ENCODE measurements around the gene FOS. TPM values are rescaled to one million over a fixed set of nuclear protein-coding genes. Genes with fewer than 3 reads are reported as not detected.
A peak's percentile ranks its signal among the peaks of the same experiment; 100 is the strongest.

The FOS gene
- total and polyA plus RNA-seq, 2 of the 4 experiments (the other 2 are of a cell fraction): 53.6 to 171 TPM

GRCh38 chr14:75306927-75307699, 28.5 kb downstream of the FOS start:
- no peak overlapping the region for H4K8ac ChIP-seq (ENCODE audit: low read depth in 2 of 2, low read length in 2 of 2)
- H3K14ac ChIP-seq (replicated peaks; ENCODE audit: low read depth, low read length): no peak overlapping the region
- H3K4me2 ChIP-seq (ENCODE audit: low read depth, low read length): no peak overlapping the region
- H3K4me1 ChIP-seq (ENCODE audit: control insufficient read depth, insufficient read depth, low read length): peaks cover 8% of the 10 kb centered on the region
- 100% methylated on average over 3 of the region's 9 CpGs; no CpG with 5 or more reads in 1 of the 2 experiments for WGBS, 2 experiments (ENCODE audit: extremely low coverage in 2 of 2, insufficient read length in 1 of 2)
- H2BK120ac ChIP-seq (ENCODE audit: low read depth, low read length): no peak overlapping the region
- intact Hi-C loops (cut with micrococcal nuclease) (loop anchor here (1.0 kb wide), 4 partner anchors 120 to 347 kb away; no protein-coding TSS in a partner anchor), in situ Hi-C loops (cut with MboI; ENCODE audit: low sequenced_read_pairs) (loop anchor here (5.0 to 10.0 kb wide), 2 partner anchors 180 to 392 kb away; no protein-coding TSS in a partner anchor), dilution Hi-C loops (cut with HindIII; ENCODE audit: low sequenced_read_pairs, unreplicated experiment) (loop anchor here (25.0 kb wide), 1 partner anchor 170 kb away; the partner anchor contains the start of gene NEK9)
- H3K4ac ChIP-seq (ENCODE audit: low read depth, low read length): no peak overlapping the region
- no TSS peak for BruUV-seq (replicated peaks)
- H4K5ac ChIP-seq (ENCODE audit: low read depth, low read length): no peak overlapping the region
- H2AK9ac ChIP-seq (replicated peaks; ENCODE audit: low read depth, low read length, poor library complexity): no peak overlapping the region
- H3K18ac ChIP-seq (ENCODE audit: low read depth, low read length): no peak overlapping the region
- H3K23ac ChIP-seq (ENCODE audit: low read depth, low read length): no peak overlapping the region
- no peaks in the 10 kb centered on the region for H3K9me3 ChIP-seq (ENCODE audit: control insufficient read depth, insufficient read depth, low read length)
- H2BK5ac ChIP-seq (ENCODE audit: low read depth, low read length, poor library complexity, severe bottlenecking): no peak overlapping the region
- H2BK15ac ChIP-seq (ENCODE audit: low read depth, low read length): no peak overlapping the region
- H3K9ac ChIP-seq (ENCODE audit: low read depth, low read length): no peak overlapping the region
- H4K91ac ChIP-seq (ENCODE audit: insufficient read depth, low read depth, low read length): no peak overlapping the region
- H3K9me1 ChIP-seq (ENCODE audit: insufficient read depth, low read length): no peaks in the 10 kb centered on the region
- no peak overlapping the region for H3K27ac ChIP-seq (ENCODE audit: insufficient read depth, low read length)
- DNase-seq: peak; percentile 19
- ChIA-PET CTCF (interaction anchor here (0.7 to 4.6 kb wide), 4 partner anchors 123 to 254 kb away, joined by 3 to 24 read pairs (median 3); no protein-coding TSS in a partner anchor), POLR2A (ENCODE audit: unreplicated experiment) (no interaction called here)
- no peaks in the 10 kb centered on the region for H4K20me1 ChIP-seq (ENCODE audit: insufficient read depth, low read length)
- peak overlapping the region; percentile 83 for H2AFZ ChIP-seq (replicated peaks; ENCODE audit: low read length, poor library complexity)
- H3K4me3 ChIP-seq (ENCODE audit: insufficient read depth, low read depth, low read length): no peak overlapping the region
- H3K27me3 ChIP-seq (ENCODE audit: control insufficient read depth, insufficient read depth, low read length): no peaks in the 10 kb centered on the region
- no peaks in the 10 kb centered on the region for H3K36me3 ChIP-seq (ENCODE audit: control insufficient read depth, insufficient read depth, low read length)
- no peak overlapping the region for H2AK5ac ChIP-seq (ENCODE audit: low read depth, low read length)
- no peak overlapping the region for H3K56ac ChIP-seq (ENCODE audit: extremely low read depth, insufficient read depth, low read length)
- no peak for ATAC-seq (ENCODE audit: low read depth)
- TF ChIP-seq SMC3 (IDR thresholded peaks at IDR 0.05; ENCODE audit: low read depth, low read length) (peak; percentile 30; the same call in 1 of the 2 replicates), BHLHE40 (IDR thresholded peaks at IDR 0.05; ENCODE audit: low read depth, low read length) (no peak), RAD21 (IDR thresholded peaks at IDR 0.05; ENCODE audit: low read length) (peak; percentile 17; the same call in 1 of the 2 replicates)
- TF ChIP-seq, protein P1, sequence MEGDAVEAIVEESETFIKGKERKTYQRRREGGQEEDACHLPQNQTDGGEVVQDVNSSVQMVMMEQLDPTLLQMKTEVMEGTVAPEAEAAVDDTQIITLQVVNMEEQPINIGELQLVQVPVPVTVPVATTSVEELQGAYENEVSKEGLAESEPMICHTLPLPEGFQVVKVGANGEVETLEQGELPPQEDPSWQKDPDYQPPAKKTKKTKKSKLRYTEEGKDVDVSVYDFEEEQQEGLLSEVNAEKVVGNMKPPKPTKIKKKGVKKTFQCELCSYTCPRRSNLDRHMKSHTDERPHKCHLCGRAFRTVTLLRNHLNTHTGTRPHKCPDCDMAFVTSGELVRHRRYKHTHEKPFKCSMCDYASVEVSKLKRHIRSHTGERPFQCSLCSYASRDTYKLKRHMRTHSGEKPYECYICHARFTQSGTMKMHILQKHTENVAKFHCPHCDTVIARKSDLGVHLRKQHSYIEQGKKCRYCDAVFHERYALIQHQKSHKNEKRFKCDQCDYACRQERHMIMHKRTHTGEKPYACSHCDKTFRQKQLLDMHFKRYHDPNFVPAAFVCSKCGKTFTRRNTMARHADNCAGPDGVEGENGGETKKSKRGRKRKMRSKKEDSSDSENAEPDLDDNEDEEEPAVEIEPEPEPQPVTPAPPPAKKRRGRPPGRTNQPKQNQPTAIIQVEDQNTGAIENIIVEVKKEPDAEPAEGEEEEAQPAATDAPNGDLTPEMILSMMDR (conservative IDR thresholded peaks at IDR 0.05; ENCODE audit: low read depth, low read length): peak; percentile 33
- H3K79me1 ChIP-seq (ENCODE audit: low read depth in 1 of 2, low read length in 2 of 2): no peaks in the 10 kb centered on the region
- H2BK20ac ChIP-seq (ENCODE audit: low read depth, low read length): no peak overlapping the region

Data from IMR-90 (cell line).